ENCODE results near the gene OGDH.
"Not testable (repeated sequence)": the region's sequence is repeated elsewhere in the genome, so short reads cannot be mapped to it uniquely, and the experiment has no call there.

Gene OGDH

GRCh38 chr7:44697136-44698045 lies 91.0 kb downstream of the OGDH start:
- ATAC-seq: no peak
- no peak for TF ChIP-seq TSHZ2 (CRISPR knock-in tag; IDR thresholded peaks at IDR 0.05)
- TF ChIP-seq ZNF70 (CRISPR knock-in tag; IDR thresholded peaks at IDR 0.05): no peak
- TF ChIP-seq, protein P1, sequence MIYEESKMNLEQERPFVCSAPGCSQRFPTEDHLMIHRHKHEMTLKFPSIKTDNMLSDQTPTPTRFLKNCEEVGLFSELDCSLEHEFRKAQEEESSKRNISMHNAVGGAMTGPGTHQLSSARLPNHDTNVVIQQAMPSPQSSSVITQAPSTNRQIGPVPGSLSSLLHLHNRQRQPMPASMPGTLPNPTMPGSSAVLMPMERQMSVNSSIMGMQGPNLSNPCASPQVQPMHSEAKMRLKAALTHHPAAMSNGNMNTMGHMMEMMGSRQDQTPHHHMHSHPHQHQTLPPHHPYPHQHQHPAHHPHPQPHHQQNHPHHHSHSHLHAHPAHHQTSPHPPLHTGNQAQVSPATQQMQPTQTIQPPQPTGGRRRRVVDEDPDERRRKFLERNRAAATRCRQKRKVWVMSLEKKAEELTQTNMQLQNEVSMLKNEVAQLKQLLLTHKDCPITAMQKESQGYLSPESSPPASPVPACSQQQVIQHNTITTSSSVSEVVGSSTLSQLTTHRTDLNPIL (CRISPR knock-in tag; IDR thresholded peaks at IDR 0.05; ENCODE audit: low read depth): no peak
- TF ChIP-seq PPARA (CRISPR knock-in tag; IDR thresholded peaks at IDR 0.05; ENCODE audit: borderline replicate concordance): no peak
- no peak for TF ChIP-seq SNAI2 (CRISPR knock-in tag; IDR thresholded peaks at IDR 0.05)
- TF ChIP-seq ESRRG (CRISPR knock-in tag; IDR thresholded peaks at IDR 0.05): no peak
- TF ChIP-seq CSDC2 (CRISPR knock-in tag; IDR thresholded peaks at IDR 0.05): no peak
- TF ChIP-seq BACH2 (CRISPR knock-in tag; IDR thresholded peaks at IDR 0.05; ENCODE audit: borderline replicate concordance): no peak
- TF ChIP-seq, protein P2, sequence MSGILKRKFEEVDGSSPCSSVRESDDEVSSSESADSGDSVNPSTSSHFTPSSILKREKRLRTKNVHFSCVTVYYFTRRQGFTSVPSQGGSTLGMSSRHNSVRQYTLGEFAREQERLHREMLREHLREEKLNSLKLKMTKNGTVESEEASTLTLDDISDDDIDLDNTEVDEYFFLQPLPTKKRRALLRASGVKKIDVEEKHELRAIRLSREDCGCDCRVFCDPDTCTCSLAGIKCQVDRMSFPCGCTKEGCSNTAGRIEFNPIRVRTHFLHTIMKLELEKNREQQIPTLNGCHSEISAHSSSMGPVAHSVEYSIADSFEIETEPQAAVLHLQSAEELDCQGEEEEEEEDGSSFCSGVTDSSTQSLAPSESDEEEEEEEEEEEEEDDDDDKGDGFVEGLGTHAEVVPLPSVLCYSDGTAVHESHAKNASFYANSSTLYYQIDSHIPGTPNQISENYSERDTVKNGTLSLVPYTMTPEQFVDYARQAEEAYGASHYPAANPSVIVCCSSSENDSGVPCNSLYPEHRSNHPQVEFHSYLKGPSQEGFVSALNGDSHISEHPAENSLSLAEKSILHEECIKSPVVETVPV (CRISPR knock-in tag; IDR thresholded peaks at IDR 0.05): no peak
- TF ChIP-seq TCF4 (CRISPR knock-in tag; IDR thresholded peaks at IDR 0.05; ENCODE audit: borderline replicate concordance): no peak
- no peak for TF ChIP-seq GLIS3 (CRISPR knock-in tag; IDR thresholded peaks at IDR 0.05)
- no peak for TF ChIP-seq ZNF8 (CRISPR knock-in tag; IDR thresholded peaks at IDR 0.05)
- TF ChIP-seq ZFP3 (CRISPR knock-in tag; IDR thresholded peaks at IDR 0.05): no peak
- no peak for TF ChIP-seq OSR1 (CRISPR knock-in tag; IDR thresholded peaks at IDR 0.05)

GRCh38 chr7:44698046-44698580 lies 91.7 kb downstream of the OGDH start:
- no peak for ATAC-seq
- TF ChIP-seq GLIS3 (CRISPR knock-in tag; IDR thresholded peaks at IDR 0.05) (no peak), ESRRG (CRISPR knock-in tag; IDR thresholded peaks at IDR 0.05) (no peak)

GRCh38 chr7:44699598-44699997 lies 93.2 kb downstream of the OGDH start:
- not testable (repeated sequence) for ATAC-seq

- TF ChIP-seq ZNF8 (CRISPR knock-in tag; IDR thresholded peaks at IDR 0.05) (no peak), PPARA (CRISPR knock-in tag; IDR thresholded peaks at IDR 0.05; ENCODE audit: borderline replicate concordance) (no peak)
- no peak for ATAC-seq
Observed at GRCh38 chr7:44700322-44700721, 93.9 kb downstream of the OGDH start.

DNA sequence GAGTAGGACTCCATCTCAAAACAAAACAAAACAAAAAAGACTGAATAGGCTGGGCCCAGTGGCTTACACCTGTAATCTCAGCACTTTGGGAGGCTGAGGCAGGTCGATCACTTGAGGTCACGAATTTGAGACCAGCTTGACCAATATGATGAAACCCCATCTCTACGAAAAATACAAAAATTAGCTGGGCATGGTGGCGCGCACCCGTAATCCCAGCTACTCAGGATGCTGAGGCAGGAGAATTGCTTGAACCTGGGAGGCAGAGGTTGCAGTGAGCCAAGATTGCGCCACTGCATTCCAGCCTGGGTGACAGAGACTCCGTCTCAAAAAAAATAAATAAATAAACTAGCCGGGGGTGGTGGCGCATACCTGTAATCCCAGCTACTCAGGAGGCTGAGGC lies 97.0 kb downstream of the OGDH start:
- not testable (repeated sequence) for ATAC-seq

DNA sequence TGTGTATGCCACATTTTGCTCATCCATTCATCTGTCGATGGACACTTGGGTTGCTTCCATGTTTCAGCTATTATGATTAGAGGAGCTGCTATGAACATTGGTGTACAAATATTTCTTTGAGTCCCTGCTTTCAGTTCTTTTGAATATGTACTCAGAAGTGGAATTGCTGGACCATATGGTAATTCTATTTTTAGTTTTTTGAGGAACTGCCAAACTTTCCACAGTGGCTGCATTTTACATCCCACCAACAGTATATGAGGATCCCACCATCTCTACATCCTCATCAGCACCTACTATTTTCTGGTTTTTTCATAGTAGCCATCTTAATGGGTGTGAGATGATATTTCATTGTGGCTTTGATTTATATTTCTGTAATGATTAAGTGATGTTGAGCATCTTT lies 97.5 kb downstream of the OGDH start:
- ATAC-seq: no peak
- TF ChIP-seq OSR1 (CRISPR knock-in tag; IDR thresholded peaks at IDR 0.05): no peak
- TF ChIP-seq ISL1 (CRISPR knock-in tag; IDR thresholded peaks at IDR 0.05): no peak
- no peak for TF ChIP-seq GLIS3 (CRISPR knock-in tag; IDR thresholded peaks at IDR 0.05)
- TF ChIP-seq, protein P1 (CRISPR knock-in tag; IDR thresholded peaks at IDR 0.05; ENCODE audit: low read depth): no peak
- TF ChIP-seq ARNTL (CRISPR knock-in tag; IDR thresholded peaks at IDR 0.05; ENCODE audit: borderline replicate concordance, low read depth): no peak
- no peak for TF ChIP-seq TOX (CRISPR knock-in tag; IDR thresholded peaks at IDR 0.05; ENCODE audit: borderline replicate concordance)
- TF ChIP-seq PPARA (CRISPR knock-in tag; IDR thresholded peaks at IDR 0.05; ENCODE audit: borderline replicate concordance): no peak
- no peak for TF ChIP-seq ESRRG (CRISPR knock-in tag; IDR thresholded peaks at IDR 0.05)
- TF ChIP-seq, protein P2 (CRISPR knock-in tag; IDR thresholded peaks at IDR 0.05): no peak
- no peak for TF ChIP-seq ZFP30 (CRISPR knock-in tag; IDR thresholded peaks at IDR 0.05)
- TF ChIP-seq TCF4 (CRISPR knock-in tag; IDR thresholded peaks at IDR 0.05; ENCODE audit: borderline replicate concordance): no peak
- no peak for TF ChIP-seq ZNF565 (CRISPR knock-in tag; conservative IDR thresholded peaks at IDR 0.05; ENCODE audit: low read depth)
- no peak for TF ChIP-seq TSHZ2 (CRISPR knock-in tag; IDR thresholded peaks at IDR 0.05)
